Stimulated activated CD4-positive, alpha-beta T cell treated with anti-CD3 and anti-CD28 coated beads, TNF-alpha, amount 100 ng/mL, for 24 hours (primary cell): Measurements from ENCODE around the gene CGRRF1.

Source experiments
- DNase-seq, 3 experiments: peaks; one replicate each; pipeline ENCODE4 v3.0.0-alpha.2; 2020; ENCODE audit warnings: low read depth in 3 of 3

CGRRF1 gene, protein sequence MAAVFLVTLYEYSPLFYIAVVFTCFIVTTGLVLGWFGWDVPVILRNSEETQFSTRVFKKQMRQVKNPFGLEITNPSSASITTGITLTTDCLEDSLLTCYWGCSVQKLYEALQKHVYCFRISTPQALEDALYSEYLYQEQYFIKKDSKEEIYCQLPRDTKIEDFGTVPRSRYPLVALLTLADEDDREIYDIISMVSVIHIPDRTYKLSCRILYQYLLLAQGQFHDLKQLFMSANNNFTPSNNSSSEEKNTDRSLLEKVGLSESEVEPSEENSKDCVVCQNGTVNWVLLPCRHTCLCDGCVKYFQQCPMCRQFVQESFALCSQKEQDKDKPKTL

DNA sequence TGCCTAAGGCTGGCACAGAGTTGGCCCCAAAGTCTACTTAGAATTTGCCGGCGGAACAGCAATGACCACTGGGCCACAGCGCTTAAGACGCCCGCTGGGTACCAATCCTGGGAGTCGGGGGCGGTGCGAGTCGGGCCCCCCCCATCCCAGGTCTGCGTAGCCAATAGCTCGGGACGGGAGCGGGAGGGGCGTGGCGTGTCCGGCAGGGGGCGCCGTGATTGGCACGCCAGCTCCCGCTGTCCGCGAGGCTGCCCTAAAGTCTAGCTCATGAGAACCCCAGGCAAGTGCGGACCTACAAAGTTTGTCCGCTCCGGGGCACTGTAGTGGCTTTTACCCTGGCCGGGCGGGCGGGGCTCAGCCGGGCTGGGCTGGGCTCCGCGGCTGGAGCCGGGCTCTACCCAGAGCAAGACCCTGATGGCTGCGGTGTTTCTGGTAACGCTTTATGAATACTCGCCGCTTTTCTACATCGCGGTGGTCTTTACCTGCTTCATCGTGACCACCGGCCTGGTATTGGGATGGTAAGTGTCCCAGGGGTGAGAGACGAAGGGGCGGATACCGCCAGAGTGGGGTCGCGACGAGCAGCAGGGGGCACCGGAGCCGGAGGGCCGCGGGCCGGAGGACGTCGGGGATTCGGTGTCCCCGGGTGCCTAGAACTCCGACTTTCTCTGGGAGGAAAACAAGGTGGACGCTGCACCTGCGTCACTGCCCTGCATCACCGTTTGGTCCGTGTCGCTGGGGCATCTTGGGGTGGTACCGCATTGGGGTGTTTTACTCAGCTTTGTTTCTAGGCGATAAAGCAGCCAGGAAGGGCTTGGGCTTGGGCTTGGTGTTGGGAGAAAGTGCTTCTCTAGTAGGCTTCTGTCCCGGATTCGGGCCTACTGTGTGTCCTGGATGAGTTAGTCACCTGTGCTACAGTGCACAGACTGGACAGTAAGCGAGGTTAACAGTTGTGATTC lies at the start of gene CGRRF1:
TSS of gene CGRRF1 (plus strand) at position 361 of the 956 bp plus-strand sequence. CDS start at position 415, 54 bp downstream.
- DNase-seq = peak; percentile 93 to 97 (median 94)

DNA sequence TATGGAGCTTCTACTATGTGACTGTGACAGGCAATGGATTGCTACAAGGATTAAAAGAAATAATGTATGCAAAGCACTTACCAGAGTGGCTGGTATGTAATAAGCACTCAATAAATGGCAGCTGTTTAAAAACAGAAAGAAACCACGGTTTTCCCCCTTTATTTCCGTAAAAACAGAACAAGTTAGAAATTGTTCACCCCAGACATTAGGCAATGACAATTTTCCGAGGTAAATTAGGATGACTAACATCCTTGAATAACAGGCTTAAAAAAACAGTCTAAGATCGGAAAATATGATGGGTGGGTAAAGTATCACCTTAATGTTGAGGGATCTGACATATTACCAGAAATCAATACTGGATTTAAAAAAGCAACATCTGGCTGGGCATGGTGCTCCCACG lies 47.7 kb upstream of the CGRRF1 start:
- no peak for DNase-seq

DNA sequence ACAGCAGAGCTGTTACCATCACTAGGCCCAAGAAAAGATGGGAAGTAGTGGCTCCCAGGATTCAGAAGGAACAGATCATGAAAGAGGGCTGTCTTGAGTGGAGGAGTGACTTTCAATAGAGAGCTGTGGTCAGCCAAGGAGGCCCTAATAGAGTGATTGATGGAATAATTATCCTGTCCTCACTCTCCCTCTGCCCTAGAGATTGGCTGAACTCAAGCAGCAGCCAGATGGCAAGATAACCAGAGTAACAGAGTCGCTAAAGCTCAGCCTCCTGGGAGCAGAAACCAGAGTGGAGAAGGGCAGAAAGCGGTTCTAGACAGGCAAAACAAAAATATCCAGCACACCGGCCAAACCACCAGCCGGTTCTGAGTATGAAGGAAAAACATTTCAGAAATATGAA lies 44.1 kb upstream of the CGRRF1 start:
- DNase-seq = no peak

DNA sequence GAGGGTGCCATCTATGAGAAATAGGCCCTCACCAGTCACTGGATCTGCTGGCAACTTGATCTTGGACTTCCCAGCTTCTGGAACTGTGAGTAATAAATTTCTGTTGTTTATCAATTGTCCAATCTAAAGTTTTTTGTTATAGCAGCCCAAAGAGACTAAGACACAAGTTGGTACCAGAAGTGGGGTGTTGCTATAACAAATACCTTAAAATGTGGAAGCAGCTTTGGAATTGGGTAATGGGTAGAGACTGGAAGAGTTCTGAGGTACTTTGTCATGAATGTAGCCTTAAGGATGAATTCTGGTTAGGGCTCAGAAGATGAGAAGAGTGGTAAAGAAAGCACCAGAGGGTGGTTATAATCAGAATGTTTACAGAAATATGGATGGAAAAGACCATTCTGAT lies 42.4 kb upstream of the CGRRF1 start:
- no peak for DNase-seq

DNA sequence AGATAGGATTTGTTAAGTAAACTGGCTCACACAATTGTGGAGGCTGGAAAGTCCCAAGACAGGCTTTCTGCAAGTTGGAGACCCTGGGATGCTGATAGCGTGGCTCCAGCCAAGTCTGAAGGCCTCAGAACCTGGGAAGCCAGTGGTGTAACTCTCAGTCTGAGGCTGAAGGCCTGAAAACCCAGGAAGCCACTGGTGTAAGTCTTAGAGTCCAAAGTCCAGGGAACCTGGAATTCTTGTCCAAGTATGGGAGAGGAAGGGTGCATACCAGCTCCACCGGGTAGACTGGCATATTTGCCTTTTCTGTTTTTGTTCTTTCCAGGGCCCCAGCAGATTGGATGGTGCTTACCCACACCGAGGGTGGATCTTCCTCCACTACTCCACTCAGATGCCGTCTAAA lies 39.0 kb upstream of the CGRRF1 start:
- DNase-seq = no peak

DNA sequence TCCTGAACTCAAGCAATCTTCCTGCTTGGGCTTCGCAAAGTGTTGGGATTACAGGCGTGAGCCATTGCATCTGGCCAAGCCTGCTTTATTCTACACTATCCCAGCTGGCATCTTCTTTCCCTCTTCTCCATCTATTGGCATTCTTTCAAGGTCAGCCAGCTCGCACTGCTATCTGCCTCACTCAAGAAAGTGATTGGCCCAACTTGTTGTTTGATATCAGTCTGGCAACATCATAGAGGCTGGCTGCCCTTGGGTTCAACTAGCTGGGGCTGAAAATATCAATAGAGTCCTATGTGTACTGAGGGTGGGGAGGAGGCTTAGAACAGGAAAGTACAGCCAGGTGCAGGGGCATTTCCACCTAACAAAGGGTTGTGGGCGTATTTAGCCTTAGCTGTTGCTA lies 38.1 kb upstream of the CGRRF1 start:
- DNase-seq = no peak

DNA sequence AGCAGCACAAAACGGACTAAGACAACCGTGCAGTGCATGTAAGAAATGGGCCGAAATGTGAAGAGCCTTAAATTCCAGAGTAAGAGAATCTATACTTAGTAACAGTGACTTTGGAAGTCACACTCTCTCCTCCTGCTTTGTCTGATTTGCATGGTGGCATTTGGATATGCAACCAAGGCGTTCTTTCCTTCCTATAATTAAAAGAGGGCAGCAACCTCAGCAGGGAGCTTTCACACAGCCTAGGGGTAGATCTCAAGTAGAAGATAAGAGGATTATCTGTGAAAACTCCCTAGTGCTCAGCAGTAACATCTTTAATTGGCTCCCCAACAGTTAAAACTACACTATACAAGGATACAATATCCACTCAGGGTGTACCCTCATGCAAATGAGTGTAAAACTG lies 37.4 kb upstream of the CGRRF1 start:
- no peak for DNase-seq

DNA sequence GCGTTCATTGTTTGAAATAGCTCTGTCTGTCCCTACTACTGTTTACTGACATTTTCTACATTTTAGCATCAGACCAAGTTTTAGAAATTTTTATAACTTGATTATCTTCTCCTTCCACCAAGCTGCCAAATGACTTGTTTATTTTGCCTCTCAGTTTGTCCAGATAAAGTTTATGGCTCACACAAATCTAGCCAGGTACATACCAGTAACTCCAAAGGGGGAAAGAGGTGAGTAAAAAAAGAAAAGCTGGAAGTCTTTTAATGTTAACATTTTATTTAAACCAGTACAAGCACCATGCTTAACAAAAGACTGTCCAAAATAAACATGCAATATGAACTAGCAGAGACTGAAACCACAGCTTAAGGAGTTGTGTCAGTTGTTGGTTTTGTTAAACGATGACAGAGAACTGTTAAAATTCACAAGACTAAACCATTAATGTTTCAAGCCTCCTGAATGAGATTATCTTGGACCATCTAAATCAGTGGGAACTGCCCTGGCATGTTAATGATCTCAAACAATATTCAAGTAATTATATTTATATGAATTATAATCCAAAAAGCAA lies 35.4 kb upstream of the CGRRF1 start:
- no peak for DNase-seq

DNA sequence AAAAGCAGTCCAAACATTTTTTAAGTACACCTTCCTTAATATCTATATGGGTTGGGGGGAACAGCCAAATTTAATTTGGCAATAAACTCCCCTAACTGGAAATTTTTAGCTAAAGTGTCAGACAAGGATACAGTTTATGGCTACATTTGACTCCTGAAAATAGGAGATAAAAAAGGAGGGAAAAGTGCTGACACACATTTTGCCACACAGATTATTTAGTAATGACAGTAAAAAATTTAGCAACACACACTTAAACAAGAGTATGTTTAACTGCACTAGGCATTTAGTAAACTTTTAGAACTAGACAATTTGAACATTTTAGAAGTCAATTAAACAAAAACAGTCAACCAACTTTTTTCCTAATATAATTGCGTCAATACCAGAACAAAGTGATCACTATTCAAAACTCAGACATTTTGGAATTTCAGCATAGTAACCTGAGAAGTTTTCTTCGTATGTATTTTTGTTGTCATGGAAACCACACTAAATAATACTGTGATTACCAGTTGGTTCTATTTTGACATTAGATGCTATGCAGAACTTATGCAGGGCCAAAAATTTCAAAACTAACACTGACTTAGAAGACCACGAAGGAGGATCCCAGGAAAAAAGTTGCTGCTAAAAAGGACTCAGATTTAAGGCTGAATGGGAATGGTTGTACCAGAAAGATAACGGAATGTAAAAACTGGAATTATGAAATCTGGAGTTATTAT lies 34.4 kb upstream of the CGRRF1 start:
- no peak for DNase-seq

DNA sequence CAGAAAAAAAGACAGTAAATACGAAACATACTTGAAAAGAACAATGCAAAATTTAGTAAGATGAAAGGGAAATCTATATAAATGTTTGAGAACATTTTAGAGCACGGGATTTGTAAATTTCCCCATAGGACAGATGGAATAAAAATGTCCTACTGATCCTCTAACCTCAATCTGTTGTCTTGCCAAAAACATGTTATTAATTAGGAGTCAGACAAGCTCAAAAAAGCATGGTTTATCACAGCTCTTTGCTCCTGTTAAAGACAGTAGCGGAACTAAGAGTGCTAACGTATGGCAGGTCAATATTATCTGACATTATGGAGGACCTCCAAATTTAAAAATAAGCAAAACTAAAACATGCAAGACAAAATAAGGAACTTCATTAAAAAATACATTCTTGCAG lies 33.8 kb upstream of the CGRRF1 start:
- DNase-seq = no peak

DNA sequence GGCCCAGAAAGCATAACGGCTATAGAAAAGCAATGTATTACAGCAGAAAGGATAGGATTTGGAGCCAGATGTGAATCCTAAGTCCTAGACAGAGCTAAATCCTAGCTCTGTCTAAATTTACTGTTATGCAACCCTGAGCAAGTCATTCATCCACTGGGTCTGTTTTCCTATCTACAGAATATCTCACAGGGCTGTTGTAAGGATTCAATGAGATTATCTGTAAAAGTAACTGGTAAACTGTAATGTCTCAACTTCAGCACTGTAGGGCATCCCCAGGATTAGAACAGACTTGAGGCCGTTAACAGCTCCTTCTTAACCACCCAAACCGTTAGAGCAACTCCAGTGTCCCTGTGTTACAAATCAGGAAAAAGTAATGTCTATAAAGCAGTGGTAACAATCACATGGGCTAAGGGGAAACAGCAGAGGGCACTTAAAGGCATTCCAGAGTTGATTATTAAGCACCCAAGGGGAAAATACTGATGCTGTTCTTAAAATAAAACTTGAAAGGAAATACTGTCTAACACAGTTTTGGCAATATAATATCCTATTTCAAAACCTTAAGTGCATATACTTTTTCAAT lies 31.0 kb upstream of the CGRRF1 start:
- DNase-seq = no peak

DNA sequence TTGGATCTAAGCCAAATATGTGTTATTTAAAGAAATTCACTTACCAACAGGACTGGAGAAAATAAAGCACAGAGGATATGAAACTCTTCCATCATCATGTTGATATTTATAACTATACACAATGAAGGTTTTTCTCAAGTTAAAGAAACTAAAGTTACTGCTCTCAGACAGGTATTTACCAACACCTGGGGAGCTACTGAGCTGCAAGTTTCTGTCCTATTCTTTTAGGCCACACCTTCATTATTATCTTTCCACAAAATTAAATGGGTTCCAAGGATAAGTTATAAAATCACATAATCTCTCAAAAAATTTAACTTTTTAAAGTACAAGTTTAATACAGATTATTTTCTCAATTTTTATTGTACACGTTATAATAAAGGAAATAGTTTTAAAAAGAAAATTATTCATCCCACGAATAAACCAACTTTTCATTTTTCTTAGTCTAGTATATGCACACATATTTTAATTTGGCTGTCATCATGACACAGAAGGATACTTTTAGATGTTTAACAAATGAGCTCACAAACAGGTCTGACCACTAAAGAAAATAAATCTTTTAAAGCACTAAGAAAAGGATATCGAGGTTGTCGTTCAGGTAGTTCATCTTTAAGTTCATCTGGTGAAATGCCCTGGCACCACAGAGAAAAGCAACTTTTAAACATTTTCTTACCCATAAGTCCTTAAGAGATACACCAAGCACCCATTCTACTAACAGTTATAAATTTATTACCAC lies 28.7 kb upstream of the CGRRF1 start:
- DNase-seq = no peak

DNA sequence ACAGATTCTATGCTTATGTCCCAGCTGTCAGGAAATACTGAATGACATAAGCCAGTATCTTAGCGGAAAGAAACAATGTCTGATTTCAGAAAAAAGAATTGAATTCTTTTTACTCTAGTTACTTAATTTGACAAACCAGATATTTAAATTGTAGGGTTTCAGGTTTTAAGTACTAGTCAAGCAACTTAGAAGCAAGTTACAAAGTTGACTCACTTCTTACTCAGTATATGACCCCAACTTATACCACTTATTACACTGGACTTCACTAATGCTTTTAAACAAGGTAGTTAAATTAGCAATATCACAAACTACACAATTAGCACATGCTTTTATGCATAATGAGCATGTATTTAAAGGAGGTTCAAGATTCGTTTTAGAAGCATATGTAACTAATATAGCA lies 28.0 kb upstream of the CGRRF1 start:
- no peak for DNase-seq

DNA sequence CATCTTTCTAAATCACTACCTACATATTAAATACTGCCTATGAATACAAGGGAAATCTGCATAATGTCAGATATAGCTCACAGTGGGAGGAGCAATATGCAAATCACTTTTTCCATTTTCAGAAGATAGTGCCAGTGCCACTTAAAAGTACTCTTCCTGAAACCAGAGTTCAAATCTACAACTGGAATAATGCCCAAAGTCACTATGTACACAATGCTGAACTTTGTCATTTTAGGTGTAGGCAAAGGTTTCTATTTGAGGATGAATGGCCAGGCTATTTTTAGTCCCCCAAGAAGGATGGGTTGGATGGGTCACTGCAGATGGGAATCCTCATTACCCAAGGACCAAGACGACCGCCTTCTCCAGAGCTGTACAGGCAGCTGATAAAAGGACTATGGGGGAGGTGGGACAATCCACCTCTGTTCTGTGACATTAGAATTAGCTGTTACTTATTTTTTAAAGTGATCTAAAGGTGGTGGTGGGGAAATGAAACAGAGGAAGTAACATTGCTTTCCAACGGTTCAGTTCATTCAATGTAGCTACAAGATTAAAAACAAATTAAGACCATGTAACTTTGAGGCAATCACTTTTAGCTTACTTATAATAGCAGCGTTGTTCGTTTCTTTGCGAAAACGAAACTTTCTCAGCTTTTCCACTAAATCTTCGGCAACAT lies 26.5 kb upstream of the CGRRF1 start:
- DNase-seq = no peak

DNA sequence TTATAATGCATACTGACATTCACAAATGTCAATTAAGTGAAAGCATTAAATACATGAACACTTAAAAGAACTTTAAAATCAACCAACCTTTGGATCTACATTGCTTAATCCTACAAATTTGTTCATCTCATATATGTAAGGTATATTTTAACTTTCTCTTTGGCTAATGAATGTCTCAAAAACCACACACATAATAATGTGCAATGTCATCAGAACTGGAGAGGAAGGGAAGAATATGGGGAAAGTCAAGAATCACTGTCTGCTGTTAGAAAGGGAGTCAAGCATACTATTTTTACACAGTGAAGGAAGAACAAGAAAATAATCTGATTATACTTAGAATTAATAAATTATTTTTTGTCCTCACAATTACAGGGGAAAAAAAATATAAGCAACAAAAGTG lies 25.9 kb upstream of the CGRRF1 start:
- no peak for DNase-seq

DNA sequence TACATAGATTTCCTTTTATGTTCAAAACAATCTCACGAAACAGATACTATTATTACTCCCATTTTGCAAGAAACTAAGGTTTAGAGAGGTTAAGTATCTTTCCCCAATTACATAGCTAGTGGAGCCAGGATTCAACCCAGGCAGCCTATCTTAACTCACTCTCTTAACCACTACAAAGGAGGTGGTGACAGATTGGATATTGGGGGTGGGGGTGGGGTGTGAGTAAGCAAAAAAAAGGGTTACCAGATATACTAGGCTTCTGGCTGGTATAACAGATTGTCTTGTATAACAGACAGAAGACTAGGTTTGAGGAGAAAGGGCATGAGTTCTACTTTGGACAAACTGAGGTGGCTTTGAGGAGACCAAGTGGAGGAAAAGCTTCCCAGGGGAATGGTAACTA lies 23.0 kb upstream of the CGRRF1 start:
- DNase-seq = no peak

DNA sequence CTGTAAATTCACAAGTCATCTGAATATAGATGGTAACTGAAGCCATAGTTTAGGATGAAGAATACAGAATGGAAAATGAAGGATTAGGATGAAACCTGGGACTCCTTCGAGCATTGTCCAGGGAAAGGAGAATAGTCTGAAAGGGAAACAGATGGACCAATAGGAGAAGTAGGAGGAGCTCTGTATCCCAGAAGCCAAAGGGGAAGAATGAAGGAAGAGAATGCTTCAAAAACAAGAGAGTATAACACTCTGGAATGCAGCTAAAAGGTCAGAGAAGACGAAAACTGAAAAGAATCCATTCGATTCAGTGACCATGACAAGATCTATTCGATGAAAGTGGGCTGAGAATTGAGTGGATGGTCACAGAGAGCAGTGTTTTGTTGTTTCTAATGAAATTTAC lies 21.9 kb upstream of the CGRRF1 start:
- no peak for DNase-seq

DNA sequence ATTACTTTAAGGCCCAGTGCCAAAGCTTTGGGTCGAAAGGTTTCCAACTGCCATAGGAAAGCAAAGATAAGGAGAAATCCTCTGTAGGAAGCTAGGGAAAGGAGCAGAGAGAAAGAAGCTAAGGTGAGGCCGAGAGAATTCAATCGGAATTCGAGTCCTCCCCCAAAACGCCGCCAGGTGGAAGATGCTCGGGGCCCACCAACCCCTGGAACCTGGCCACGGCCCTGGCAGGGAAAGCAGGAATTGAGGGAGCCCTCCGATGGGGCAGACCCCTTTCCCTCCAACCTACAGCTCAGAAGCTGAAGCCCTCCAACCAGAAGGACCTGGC lies 21.4 kb upstream of the CGRRF1 start:
- DNase-seq = peak in 1 of 3 experiments; percentile 11

DNA sequence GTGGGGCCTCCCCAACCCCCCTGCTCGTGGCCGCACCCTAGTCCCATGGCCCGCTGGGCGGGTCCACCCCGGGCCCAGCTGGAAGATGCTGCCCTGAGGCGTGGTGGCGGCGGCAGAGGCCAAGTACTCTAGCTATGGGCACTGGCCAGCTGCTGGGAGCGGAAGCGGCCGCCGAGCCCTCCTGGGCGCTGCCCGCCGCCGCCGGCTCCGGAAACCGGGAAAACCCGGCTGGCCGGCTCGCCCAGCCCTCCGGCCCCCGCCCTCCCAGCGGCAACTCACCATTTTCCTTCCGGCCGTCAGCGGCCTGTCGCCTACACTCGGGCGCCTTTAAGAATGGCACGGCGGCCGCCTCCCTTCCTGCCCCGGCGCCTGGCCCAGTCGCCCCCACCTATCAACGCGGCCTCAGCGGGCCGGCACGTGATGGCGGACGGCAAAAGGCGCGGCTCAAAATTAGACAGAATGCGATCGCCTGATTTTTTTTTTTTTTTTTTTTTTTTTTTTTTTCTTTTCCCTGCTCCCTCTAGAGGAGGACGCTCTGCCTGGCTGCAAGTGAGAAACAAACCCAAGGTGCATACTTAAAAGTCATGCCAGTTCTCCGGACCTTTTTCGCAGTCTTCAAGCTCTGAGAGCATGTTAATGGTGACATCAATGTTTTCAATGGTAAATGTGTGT lies 20.9 kb upstream of the CGRRF1 start, which contains the start of gene GMFB:
TSS of gene GMFB (minus strand) at position 335 of the 672 bp plus-strand sequence. CDS start at position 282, 53 bp downstream.
- DNase-seq = peak; percentile 73 to 86 (median 73)

DNA sequence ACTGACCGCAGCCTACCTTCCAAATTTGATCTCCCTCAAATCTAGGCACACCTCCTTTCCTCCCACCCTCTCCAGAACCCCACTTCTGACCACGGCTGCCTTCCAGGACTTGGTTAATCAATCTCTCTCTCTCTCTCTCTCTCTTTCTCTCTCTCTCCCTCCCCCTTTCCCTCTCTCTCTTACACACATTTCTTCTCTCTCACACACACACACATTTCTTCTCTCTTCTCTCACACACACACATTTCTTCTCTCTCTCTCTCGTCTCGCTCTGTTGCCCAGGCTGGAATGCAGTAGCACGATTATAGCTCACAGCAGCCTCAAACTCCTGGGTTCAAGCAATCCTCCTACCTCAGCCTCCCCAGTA lies 20.4 kb upstream of the CGRRF1 start:
- no peak for DNase-seq
